Mesenchymal stem cell (in vitro differentiated cells and primary cell): ENCODE data around the gene IL24.

Experiments used
- DNase-seq: peaks from one replicate; pipeline ENCODE4 v3.0.0-alpha.2; 2013
- H2AFZ ChIP-seq: one replicate; pipeline ENCODE4 v1.6.1; 2013; ENCODE audit warnings: low read depth, mild to moderate bottlenecking, control low read depth, inconsistent platforms, low read length, moderate library complexity
- H2AK5ac ChIP-seq: 2 replicates; pipeline ENCODE4 v1.6.1; 2013; ENCODE audit warnings: low read length, moderate library complexity, mild to moderate bottlenecking, inconsistent platforms; ENCODE audit not compliant: severe bottlenecking
- H2BK120ac ChIP-seq: one replicate; pipeline ENCODE4 v1.6.1; 2013; ENCODE audit warnings: low read depth, mild to moderate bottlenecking, inconsistent platforms, low read length, moderate library complexity
- H2BK12ac ChIP-seq, 2 experiments: one replicate each; pipeline ENCODE4 v1.6.1; 2013; ENCODE audit warnings: inconsistent platforms in 2 of 2, low read length in 2 of 2, mild to moderate bottlenecking in 2 of 2, moderate library complexity in 2 of 2, control low read depth in 1 of 2
- H2BK15ac ChIP-seq: one replicate; pipeline ENCODE4 v1.6.1; 2013; ENCODE audit warnings: mild to moderate bottlenecking, low read depth, inconsistent platforms; ENCODE audit not compliant: poor library complexity, severe bottlenecking
- H2BK5ac ChIP-seq: 2 replicates; pipeline ENCODE4 v1.6.1; 2013; ENCODE audit warnings: low read depth, mild to moderate bottlenecking, low read length, control low read depth, inconsistent platforms; ENCODE audit not compliant: poor library complexity, severe bottlenecking
- H3K14ac ChIP-seq, 2 experiments: one replicate each; pipeline ENCODE4 v1.6.1; 2013; ENCODE audit warnings: inconsistent platforms in 2 of 2, low read length in 2 of 2, control low read depth in 1 of 2, mild to moderate bottlenecking in 1 of 2, moderate library complexity in 1 of 2
- H3K18ac ChIP-seq, 2 experiments: one replicate each; pipeline ENCODE4 v1.6.1; 2013; ENCODE audit warnings: inconsistent platforms in 2 of 2, low read length in 2 of 2, control low read depth in 1 of 2, low read depth in 1 of 2, mild to moderate bottlenecking in 1 of 2
- H3K23ac ChIP-seq, 2 experiments: one replicate each; pipeline ENCODE4 v1.6.1; 2013; ENCODE audit warnings: inconsistent platforms in 2 of 2, low read length in 2 of 2, mild to moderate bottlenecking in 2 of 2, moderate library complexity in 2 of 2, control low read depth in 1 of 2
- H3K27ac ChIP-seq: 2 replicates; pipeline ENCODE4 v1.5.1; 2013; ENCODE audit warnings: mild to moderate bottlenecking, moderate library complexity, low read length, control low read depth, inconsistent platforms; ENCODE audit not compliant: poor library complexity, severe bottlenecking
- H3K27me3 ChIP-seq, 2 experiments: 2 replicates each; pipeline versions ENCODE4 v1.6.1 to v1.7.0; 2013; ENCODE audit warnings: low read length in 2 of 2, mild to moderate bottlenecking in 2 of 2, moderate library complexity in 2 of 2, control low read depth in 1 of 2, inconsistent platforms in 1 of 2; ENCODE audit not compliant: control insufficient read depth in 1 of 2, insufficient read depth in 1 of 2
- H3K36me3 ChIP-seq, 2 experiments: 2 replicates each; pipeline versions ENCODE4 v1.6.1 to v1.7.0; 2013; ENCODE audit warnings: low read length in 2 of 2, control low read depth in 1 of 2, inconsistent platforms in 1 of 2, low read depth in 1 of 2, mild to moderate bottlenecking in 1 of 2; ENCODE audit not compliant: insufficient read depth in 2 of 2, control insufficient read depth in 1 of 2
- H3K4ac ChIP-seq, 2 experiments: one replicate each; pipeline ENCODE4 v1.6.1; 2013; ENCODE audit warnings: inconsistent platforms in 2 of 2, low read length in 2 of 2, mild to moderate bottlenecking in 2 of 2, moderate library complexity in 2 of 2, control low read depth in 1 of 2, low read depth in 1 of 2
- H3K4me1 ChIP-seq: 2 replicates; pipeline ENCODE4 v1.6.1; 2013; ENCODE audit warnings: low read depth, low read length, control low read depth; ENCODE audit not compliant: control insufficient read depth, insufficient read depth
- H3K4me2 ChIP-seq: 2 replicates; pipeline ENCODE4 v1.6.1; 2013; ENCODE audit warnings: low read length, mild to moderate bottlenecking, inconsistent platforms; ENCODE audit not compliant: poor library complexity, severe bottlenecking
- H3K4me3 ChIP-seq, 2 experiments: 2 replicates each; pipeline versions ENCODE4 v1.5.1 to v1.7.0; 2013; ENCODE audit warnings: low read length in 2 of 2, mild to moderate bottlenecking in 2 of 2, control low read depth in 1 of 2, low read depth in 1 of 2; ENCODE audit not compliant: insufficient read depth in 1 of 2
- H3K79me1 ChIP-seq: replicated peaks from 2 replicates; pipeline ENCODE4 v1.6.1; 2013; ENCODE audit warnings: mild to moderate bottlenecking, control low read depth, low read length, inconsistent platforms; ENCODE audit not compliant: poor library complexity, severe bottlenecking
- H3K9ac ChIP-seq: 2 replicates; pipeline ENCODE4 v1.7.0; 2013; ENCODE audit warnings: mild to moderate bottlenecking, low read length, moderate library complexity
- H3K9me3 ChIP-seq: 2 replicates; pipeline ENCODE4 v1.7.0; 2013; ENCODE audit warnings: mild to moderate bottlenecking, low read length; ENCODE audit not compliant: control insufficient read depth
- H4K8ac ChIP-seq: one replicate; pipeline ENCODE4 v1.6.1; 2013; ENCODE audit warnings: inconsistent platforms, mild to moderate bottlenecking, low read length, moderate library complexity
- H4K91ac ChIP-seq: one replicate; pipeline ENCODE4 v1.6.1; 2013; ENCODE audit warnings: mild to moderate bottlenecking, low read length, inconsistent platforms
- WGBS: methylation state at CpG from one replicate; pipeline ENCODE4 v1.1.7; 2013; ENCODE audit warnings: mixed read lengths; 5-methylcytosine and 5-hydroxymethylcytosine counted together

Gene IL24

GRCh38 chr1:206952171-206952570, 54.9 kb downstream of the IL24 start:
- Histone ChIP-seq H3K36me3 (no peaks in the 10 kb centered on the region), H2BK5ac (peak overlapping the region; percentile 82), H2BK120ac (no peak overlapping the region), H3K4me1 (peaks cover 27% of the 10 kb centered on the region), H2AFZ (no peak overlapping the region), H2AK5ac (peak overlapping the region; percentile 51), H4K8ac (no peak overlapping the region), H4K91ac (no peak overlapping the region), H2BK12ac (no peak overlapping the region), H3K9ac (no peak overlapping the region), H3K27ac (peak overlapping the region; percentile 91), H3K4ac (no peak overlapping the region), H3K79me1 (no peaks in the 10 kb centered on the region), H2BK15ac (no peak overlapping the region), H3K14ac (no peak overlapping the region), H3K18ac (no peak overlapping the region), H3K4me2 (peak overlapping the region; percentile 56), H3K23ac (no peak overlapping the region), H3K9me3 (peaks cover 8% of the 10 kb centered on the region), H3K27me3 (peaks cover 0 to 64% of the 10 kb centered on the region in 2 experiments), H3K4me3 (no peak overlapping the region)
- DNase-seq: no peak
- WGBS: 76% methylated on average over 4 of the region's 4 CpGs

- H4K8ac ChIP-seq: no peak overlapping the region
Observed at GRCh38 chr1:206953126-206953525, 55.9 kb downstream of the IL24 start.

GRCh38 chr1:206953626-206954025, 56.4 kb downstream of the IL24 start:
- no peaks in the 10 kb centered on the region for H3K79me1 ChIP-seq
- H3K27me3 ChIP-seq: peaks cover 0 to 70% of the 10 kb centered on the region in 2 experiments
- no peak overlapping the region for H3K4me3 ChIP-seq
- no peak overlapping the region for H3K4me2 ChIP-seq
- no peak overlapping the region for H2BK120ac ChIP-seq
- no peak overlapping the region for H2AFZ ChIP-seq
- no peak overlapping the region for H3K27ac ChIP-seq
- H4K91ac ChIP-seq: no peak overlapping the region
- H3K4me1 ChIP-seq: peaks cover 25% of the 10 kb centered on the region
- WGBS: 75% methylated on average over 2 of the region's 2 CpGs
- H3K18ac ChIP-seq: no peak overlapping the region
- no peak overlapping the region for H3K9ac ChIP-seq
- H3K14ac ChIP-seq: no peak overlapping the region
- no peak overlapping the region for H2BK15ac ChIP-seq
- no peak overlapping the region for H2BK12ac ChIP-seq
- H3K9me3 ChIP-seq: peaks cover 8% of the 10 kb centered on the region
- no peaks in the 10 kb centered on the region for H3K36me3 ChIP-seq
- H4K8ac ChIP-seq: no peak overlapping the region
- no peak overlapping the region for H2BK5ac ChIP-seq
- DNase-seq: no peak
- H3K4ac ChIP-seq: no peak overlapping the region
- H3K23ac ChIP-seq: no peak overlapping the region
- peak overlapping the region; percentile 28 for H2AK5ac ChIP-seq

More at GRCh38 chr1:206953126-206953525, 55.9 kb downstream of the IL24 start:
- WGBS: 95% methylated on average over 3 of the region's 3 CpGs
- H2BK12ac ChIP-seq: no peak overlapping the region
- no peak overlapping the region for H3K14ac ChIP-seq
- no peak overlapping the region for H3K4ac ChIP-seq
- peaks cover 0 to 70% of the 10 kb centered on the region in 2 experiments for H3K27me3 ChIP-seq
- H2BK15ac ChIP-seq: no peak overlapping the region
- peak overlapping the region; percentile 91 for H3K27ac ChIP-seq
- H3K4me3 ChIP-seq: no peak overlapping the region
- H4K91ac ChIP-seq: no peak overlapping the region
- H3K23ac ChIP-seq: no peak overlapping the region
- peak overlapping the region; percentile 97 for H2AK5ac ChIP-seq
- no peak overlapping the region for H3K9ac ChIP-seq
- H3K79me1 ChIP-seq: no peaks in the 10 kb centered on the region
- no peak overlapping the region for H2AFZ ChIP-seq
- peak overlapping the region; percentile 79 for H2BK5ac ChIP-seq
- H3K9me3 ChIP-seq: peaks cover 8% of the 10 kb centered on the region
- H3K36me3 ChIP-seq: no peaks in the 10 kb centered on the region
- peaks cover 27% of the 10 kb centered on the region for H3K4me1 ChIP-seq
- H3K4me2 ChIP-seq: no peak overlapping the region
- no peak for DNase-seq
- no peak overlapping the region for H3K18ac ChIP-seq
- no peak overlapping the region for H2BK120ac ChIP-seq
